Endothelial cell (in vitro differentiated cells): ENCODE results near the gene ARHGEF3. TPM values are rescaled to one million over a fixed set of nuclear protein-coding genes. Genes with fewer than 3 reads are reported as not detected.

Experiments used
- DNase-seq: peaks from one replicate; pipeline ENCODE4 v3.0.0; 2021; ENCODE audit warnings: low spot score
- H3K27ac Mint-ChIP-seq: one replicate; pipeline ENCODE4 v1.8.0; 2021; ENCODE audit warnings: mixed read lengths, inconsistent platforms; ENCODE audit not compliant: unreplicated experiment
- H3K27me3 Mint-ChIP-seq: one replicate; pipeline ENCODE4 v1.8.0; 2021; ENCODE audit warnings: mild to moderate bottlenecking, moderate library complexity, mixed read lengths, inconsistent platforms; ENCODE audit not compliant: unreplicated experiment
- H3K36me3 Mint-ChIP-seq: one replicate; pipeline ENCODE4 v1.8.0; 2021; ENCODE audit warnings: mild to moderate bottlenecking, low read depth, mixed read lengths, inconsistent platforms; ENCODE audit not compliant: unreplicated experiment
- H3K4me1 Mint-ChIP-seq: one replicate; pipeline ENCODE4 v1.8.0; 2021; ENCODE audit warnings: mild to moderate bottlenecking, mixed read lengths, inconsistent platforms; ENCODE audit not compliant: unreplicated experiment
- H3K4me3 Mint-ChIP-seq: one replicate; pipeline ENCODE4 v1.8.0; 2021; ENCODE audit warnings: mild to moderate bottlenecking, mixed read lengths, inconsistent platforms; ENCODE audit not compliant: unreplicated experiment
- H3K9me3 Mint-ChIP-seq: one replicate; pipeline ENCODE4 v1.8.0; 2021; ENCODE audit warnings: mixed read lengths, inconsistent platforms; ENCODE audit not compliant: unreplicated experiment
- CTCF ChIP-seq: fragments of 200-600 bp; sonication (generic); IDR thresholded peaks from one replicate; pipeline ENCODE4 v1.5.0; 2021; ENCODE audit warnings: antibody characterized with exemption; ENCODE audit not compliant: unreplicated experiment
- total RNA-seq: library from RNA; stranded (reverse); fragmentation: NEBNext Ultra II Directional; extraction: Animal tissue kit (Norgen Biotek cat#: 25700); gene quantifications from one replicate; pipeline ENCODE4 v1.2.1, GENCODE V29; 2021; ENCODE audit not compliant: unreplicated experiment

Gene ARHGEF3
- total RNA-seq, 1 donor from 2014 or later: 4.0 TPM

- no peak for TF ChIP-seq CTCF
- Mint-ChIP-seq H3K4me1 (peaks cover 16% of the 10 kb centered on the region), H3K36me3 (no peaks in the 10 kb centered on the region), H3K27ac (no peak overlapping the region), H3K4me3 (no peak overlapping the region), H3K27me3 (peaks cover 2% of the 10 kb centered on the region), H3K9me3 (no peaks in the 10 kb centered on the region)
- DNase-seq: no peak
These were observed 17.9 kb downstream of the ARHGEF3 start for GRCh38 chr3:56783644-56784447.

- Mint-ChIP-seq H3K4me1 (peaks cover 16% of the 10 kb centered on the region), H3K27me3 (peaks cover 2% of the 10 kb centered on the region), H3K27ac (no peak overlapping the region), H3K9me3 (no peaks in the 10 kb centered on the region), H3K4me3 (no peak overlapping the region), H3K36me3 (no peaks in the 10 kb centered on the region)
- TF ChIP-seq CTCF: no peak
- no peak for DNase-seq
These were observed 18.8 kb downstream of the ARHGEF3 start for GRCh38 chr3:56782906-56783305.

- H3K4me3 Mint-ChIP-seq: no peak overlapping the region
- H3K36me3 Mint-ChIP-seq: no peaks in the 10 kb centered on the region
- H3K27ac Mint-ChIP-seq: no peak overlapping the region
- H3K4me1 Mint-ChIP-seq: peaks cover 19% of the 10 kb centered on the region
- no peak for DNase-seq
- H3K27me3 Mint-ChIP-seq: peaks cover 2% of the 10 kb centered on the region
- no peak for TF ChIP-seq CTCF
- no peaks in the 10 kb centered on the region for H3K9me3 Mint-ChIP-seq
These were observed 19.5 kb downstream of the ARHGEF3 start for GRCh38 chr3:56782215-56782614.

- H3K36me3 Mint-ChIP-seq: no peaks in the 10 kb centered on the region
- peaks cover 4% of the 10 kb centered on the region for H3K27me3 Mint-ChIP-seq
- H3K9me3 Mint-ChIP-seq: no peaks in the 10 kb centered on the region
- H3K4me3 Mint-ChIP-seq: no peak overlapping the region
- DNase-seq: no peak
- H3K4me1 Mint-ChIP-seq: peaks cover 19% of the 10 kb centered on the region
- no peak for TF ChIP-seq CTCF
- H3K27ac Mint-ChIP-seq: no peak overlapping the region
These were observed 20.0 kb downstream of the ARHGEF3 start for GRCh38 chr3:56781762-56782161.

GRCh38 chr3:56780936-56781335 is 20.8 kb downstream of the ARHGEF3 start:
- Mint-ChIP-seq H3K27ac (no peak overlapping the region), H3K9me3 (no peaks in the 10 kb centered on the region), H3K36me3 (no peaks in the 10 kb centered on the region), H3K4me3 (no peak overlapping the region), H3K27me3 (peaks cover 4% of the 10 kb centered on the region), H3K4me1 (peaks cover 19% of the 10 kb centered on the region)
- no peak for TF ChIP-seq CTCF
- DNase-seq: no peak
